H1 (cell line): ENCODE measurements around the gene TPM2. TPM values are rescaled to one million over a fixed set of nuclear protein-coding genes. Genes with fewer than 3 reads are reported as not detected.

Experiments used
- CTCF ChIA-PET: fragments of 300-600 bp; sonication (Branson Sonifier 250); formaldehyde crosslinking; loops from one replicate; lab custom pipeline; 2021; ENCODE audit not compliant: partially characterized antibody; lab: Charles Lee
- POLR2A ChIA-PET: fragments of 300-600 bp; sonication (Branson Sonifier 250); formaldehyde crosslinking; loops from one replicate; lab custom pipeline; 2021; ENCODE audit warnings: inconsistent platforms; ENCODE audit not compliant: partially characterized antibody; lab: Charles Lee
- DNase-seq, 2 experiments: peaks; one replicate each; pipeline versions ENCODE4 v3.0.0 to v3.0.0-alpha.2; 2010 to 2022; ENCODE audit warnings: low spot score in 2 of 2, low read depth in 1 of 2, mixed read lengths in 1 of 2
- FAIRE-seq: peaks from 2 replicates; lab custom pipeline; 2011; peaks lifted over from hg19 to GRCh38; lab: Jason Lieb, UNC
- H2AFZ ChIP-seq: 2 replicates; pipeline ENCODE4 v1.8.1; 2012; ENCODE audit warnings: low read length, inconsistent platforms
- H2AK5ac ChIP-seq: 2 replicates; pipeline ENCODE4 v1.6.1; 2013; ENCODE audit warnings: low read depth, low read length
- H2BK120ac ChIP-seq: replicated peaks from 2 replicates; pipeline ENCODE3; 2013; ENCODE audit warnings: low read depth, low read length, inconsistent platforms
- H2BK12ac ChIP-seq: 2 replicates; pipeline ENCODE4 v1.6.1; 2013; ENCODE audit warnings: low read depth, low read length
- H2BK15ac ChIP-seq: 2 replicates; pipeline ENCODE4 v1.6.1; 2013; ENCODE audit warnings: low read length
- H2BK20ac ChIP-seq: 2 replicates; pipeline ENCODE4 v1.6.1; 2013; ENCODE audit warnings: low read length
- H2BK5ac ChIP-seq: 2 replicates; pipeline ENCODE4 v1.6.1; 2013; ENCODE audit warnings: low read depth, low read length
- H3K14ac ChIP-seq: 2 replicates; pipeline ENCODE4 v1.6.1; 2013; ENCODE audit warnings: inconsistent platforms; ENCODE audit not compliant: insufficient read length
- H3K18ac ChIP-seq: 2 replicates; pipeline ENCODE4 v1.6.1; 2013; ENCODE audit warnings: low read length; ENCODE audit errors: extremely low read depth
- H3K23ac ChIP-seq: 2 replicates; pipeline ENCODE4 v1.6.1; 2013; ENCODE audit warnings: inconsistent platforms; ENCODE audit not compliant: insufficient read length
- H3K23me2 ChIP-seq: 2 replicates; pipeline ENCODE4 v1.6.1; 2013; ENCODE audit warnings: low read depth, low read length
- H3K27ac ChIP-seq: 2 replicates; pipeline ENCODE4 v1.6.1; 2011; ENCODE audit warnings: low read depth, low read length, inconsistent platforms
- H3K27me3 ChIP-seq, 4 experiments: replicated peaks in 1 of 4; 1 replicate in 1 of 4; 2 replicates in 3 of 4; pipeline versions ENCODE4 v1.6.1 to v1.8.1; 2011 to 2013; ENCODE audit warnings: low read length in 3 of 4, mild to moderate bottlenecking in 3 of 4, inconsistent platforms in 2 of 4, mixed read lengths in 2 of 4, moderate library complexity in 1 of 4; ENCODE audit not compliant: control insufficient read depth in 3 of 4, insufficient read depth in 3 of 4; ENCODE audit errors: extremely low read depth in 1 of 4
- H3K36me3 ChIP-seq, 4 experiments: 2 replicates each; pipeline versions ENCODE4 v1.6.1 to v1.8.1; 2011 to 2013; ENCODE audit warnings: mild to moderate bottlenecking in 4 of 4, low read length in 3 of 4, moderate library complexity in 2 of 4, control low read depth in 1 of 4, inconsistent platforms in 1 of 4; ENCODE audit not compliant: insufficient read depth in 4 of 4, control insufficient read depth in 2 of 4
- H3K4ac ChIP-seq: replicated peaks from 2 replicates; pipeline ENCODE3; 2013; ENCODE audit warnings: low read length, low read depth, mixed read lengths, inconsistent platforms; ENCODE audit not compliant: insufficient read length
- H3K4me1 ChIP-seq, 4 experiments: replicated peaks in 1 of 4; 1 replicate in 1 of 4; 2 replicates in 3 of 4; pipeline versions ENCODE4 v1.6.1 to v1.8.1; 2011 to 2013; ENCODE audit warnings: low read length in 3 of 4, inconsistent platforms in 2 of 4, mixed read lengths in 1 of 4; ENCODE audit not compliant: insufficient read depth in 4 of 4, control insufficient read depth in 3 of 4
- H3K4me2 ChIP-seq, 2 experiments: 2 replicates each; pipeline versions ENCODE4 v1.6.1 to v1.8.1; 2011 to 2013; ENCODE audit warnings: low read depth in 2 of 2, low read length in 2 of 2, control low read depth in 1 of 2, inconsistent platforms in 1 of 2, mild to moderate bottlenecking in 1 of 2; ENCODE audit not compliant: insufficient read depth in 1 of 2
- H3K4me3 ChIP-seq, 4 experiments: fragments of 200-600, 300-600 bp in 1 of 4; sonication (generic), shearing (Covaris generic), sonication (Bioruptor Twin) in 1 of 4; 2 replicates each; pipeline versions ENCODE4 v1.5.1 to v1.8.1; 2011 to 2016; ENCODE audit warnings: low read length in 4 of 4, low read depth in 3 of 4, control low read depth in 2 of 4, inconsistent platforms in 2 of 4, mild to moderate bottlenecking in 2 of 4, mixed read lengths in 1 of 4, moderate library complexity in 1 of 4; ENCODE audit not compliant: insufficient read depth in 2 of 4; ENCODE audit errors: extremely low read depth in 1 of 4
- H3K56ac ChIP-seq: replicated peaks from 2 replicates; pipeline ENCODE3; 2013; ENCODE audit warnings: low read depth, mild to moderate bottlenecking, mixed read lengths, low read length, inconsistent platforms; ENCODE audit not compliant: insufficient read length
- H3K79me1 ChIP-seq: 2 replicates; pipeline ENCODE4 v1.6.1; 2013; ENCODE audit warnings: low read depth, low read length, control low read depth
- H3K79me2 ChIP-seq, 2 experiments: 2 replicates each; pipeline versions ENCODE4 v1.6.1 to v1.8.1; 2012 to 2013; ENCODE audit warnings: low read length in 2 of 2, mild to moderate bottlenecking in 2 of 2, inconsistent platforms in 1 of 2; ENCODE audit not compliant: insufficient read depth in 2 of 2, control insufficient read depth in 1 of 2
- H3K9ac ChIP-seq, 4 experiments: replicated peaks in 1 of 4; 1 replicate in 1 of 4; 2 replicates in 3 of 4; pipeline versions ENCODE4 v1.6.1 to v1.8.1; 2011 to 2013; ENCODE audit warnings: low read depth in 3 of 4, low read length in 3 of 4, control low read depth in 2 of 4, mild to moderate bottlenecking in 2 of 4, moderate library complexity in 2 of 4, inconsistent platforms in 1 of 4; ENCODE audit errors: extremely low read depth in 1 of 4
- H3K9me3 ChIP-seq, 2 experiments: 2 replicates each; pipeline versions ENCODE4 v1.6.1 to v1.8.1; 2012 to 2013; ENCODE audit warnings: mild to moderate bottlenecking in 2 of 2, moderate library complexity in 2 of 2, control low read depth in 1 of 2, inconsistent platforms in 1 of 2, low read depth in 1 of 2, low read length in 1 of 2, mixed read lengths in 1 of 2; ENCODE audit not compliant: insufficient read depth in 2 of 2
- H4K20me1 ChIP-seq, 2 experiments: replicated peaks in 1 of 2; 2 replicates each; pipeline versions ENCODE3 to v1.8.1; 2011 to 2013; ENCODE audit warnings: inconsistent platforms in 2 of 2, low read length in 2 of 2, mild to moderate bottlenecking in 1 of 2; ENCODE audit not compliant: insufficient read depth in 2 of 2, control insufficient read depth in 1 of 2
- H4K5ac ChIP-seq: 2 replicates; pipeline ENCODE4 v1.6.1; 2013; ENCODE audit warnings: low read length, low read depth, mixed read lengths, inconsistent platforms; ENCODE audit not compliant: insufficient read length
- H4K8ac ChIP-seq: 2 replicates; pipeline ENCODE4 v1.8.0; 2013; ENCODE audit warnings: mild to moderate bottlenecking, moderate library complexity, low read length, inconsistent platforms; ENCODE audit not compliant: insufficient read depth; ENCODE audit errors: extremely low read depth
- H4K91ac ChIP-seq: replicated peaks from 2 replicates; pipeline ENCODE3; 2013; ENCODE audit warnings: low read length, mixed read lengths, inconsistent platforms; ENCODE audit not compliant: insufficient read length
- CTCF ChIP-seq, 3 experiments: IDR thresholded peaks; 1 replicate in 2 of 3; 2 replicates in 1 of 3; pipeline versions ENCODE4 v1.5.1 to v1.6.1; 2011; ENCODE audit warnings: low read length in 3 of 3, mild to moderate bottlenecking in 3 of 3, inconsistent platforms in 2 of 3, low read depth in 1 of 3, moderate library complexity in 1 of 3; ENCODE audit not compliant: insufficient read depth in 1 of 3; ENCODE audit errors: control extremely low read depth in 1 of 3
- POLR2AphosphoS5 ChIP-seq: IDR thresholded peaks from 2 replicates; pipeline ENCODE4 v1.6.1; 2011; ENCODE audit warnings: low read depth, low read length
- RAD21 ChIP-seq, 2 experiments: IDR thresholded peaks in 1 of 2; conservative IDR thresholded peaks in 1 of 2; 2 replicates each; pipeline ENCODE4 v1.6.1; 2011; ENCODE audit warnings: low read depth in 2 of 2, low read length in 2 of 2, improper control_type of control experiment in 1 of 2, inconsistent platforms in 1 of 2, mild to moderate bottlenecking in 1 of 2, moderate library complexity in 1 of 2
- WGBS, 2 experiments: shearing (Covaris generic) in 1 of 2; methylation state at CpG; one replicate each; pipeline versions ENCODE4 v1.1.6 to v1.1.7; 2013 to 2015; ENCODE audit warnings: low lambda C conversion rate in 2 of 2, mixed read lengths in 2 of 2, inconsistent platforms in 1 of 2, low coverage in 1 of 2, missing lambda C conversion rate in 1 of 2; ENCODE audit not compliant: insufficient replicate concordance in 2 of 2, insufficient coverage in 1 of 2, insufficient read length in 1 of 2; ENCODE audit errors: extremely low coverage in 1 of 2, missing lambda C conversion rate in 1 of 2; 5-methylcytosine and 5-hydroxymethylcytosine counted together
- polyA plus RNA-seq, 7 experiments: library from polyadenylated mRNA; depleted of rRNA in 3 of 7; stranded (reverse) in 5 of 7; unstranded in 2 of 7; fragments of >200 nt in 5 of 7; fragments of 200-250 nt in 2 of 7; gene quantifications; 1 replicate in 5 of 7; 2 replicates in 1 of 7; 4 replicates in 1 of 7; pipeline versions ENCODE4 v1.2.1 to v1.2.3, GENCODE V29; 2011 to 2013; ENCODE audit warnings: missing spikeins in 2 of 7, mixed read lengths in 2 of 7
- total RNA-seq: library from RNA; stranded (reverse); fragmentation: NEBNext Ultra II Directional; extraction: Animal tissue kit (Norgen Biotek cat#: 25700); gene quantifications from 2 replicates; pipeline ENCODE4 v1.2.1, GENCODE V29; 2021

The TPM2 gene
- total and polyA plus RNA-seq, 2 of the 8 experiments (the other 6 are each of a cell fraction or from before 2014, with no cell fraction given): 62.5 to 181 TPM

- CTCF ChIA-PET: interaction anchor here (0.5 to 13.8 kb wide), 15 partner anchors 9 to 208 kb away, joined by 3 to 199 read pairs (median 5); partner anchors contain the start of genes ARHGEF39, CCDC107, CREB3 and RMRP
These were observed 23.2 kb upstream of the TPM2 start for GRCh38 chr9:35712762-35713400.

More at GRCh38 chr9:35712762-35713400, 23.2 kb upstream of the TPM2 start:
- no peak overlapping the region for H3K4me3 ChIP-seq
- no peak overlapping the region for H3K27ac ChIP-seq
- H4K8ac ChIP-seq: no peak overlapping the region
- no peaks in the 10 kb centered on the region for H3K4me1 ChIP-seq
- H2BK15ac ChIP-seq: no peak overlapping the region
- no peaks in the 10 kb centered on the region for H3K79me2 ChIP-seq
- peaks cover 31 to 84% (median 60%) of the 10 kb centered on the region in 4 experiments; a peak in 7 of 8 replicates for H3K36me3 ChIP-seq
- no peak for DNase-seq
- no peak overlapping the region for H3K14ac ChIP-seq
- peaks cover 0 to 5% of the 10 kb centered on the region in 2 experiments for H4K20me1 ChIP-seq
- no peak overlapping the region for H2BK5ac ChIP-seq
- no peak overlapping the region for H3K23ac ChIP-seq
- H2BK12ac ChIP-seq: no peak overlapping the region
- H3K79me1 ChIP-seq: peaks cover 3% of the 10 kb centered on the region; the same call in 1 of the 2 replicates
- H2AFZ ChIP-seq: no peak overlapping the region
- no peak overlapping the region for H2BK120ac ChIP-seq
- H3K23me2 ChIP-seq: no peaks in the 10 kb centered on the region
- H2AK5ac ChIP-seq: no peak overlapping the region
- FAIRE-seq: no peak
- 86% methylated on average over 11 of the region's 11 CpGs; no CpG with 5 or more reads in 1 of the 2 experiments for WGBS, 2 experiments
- no peak overlapping the region for H3K9ac ChIP-seq
- no peaks in the 10 kb centered on the region for H3K9me3 ChIP-seq
- POLR2A ChIA-PET: interaction anchor here (0.7 to 10.5 kb wide), 8 partner anchors 8 to 43 kb away, joined by 3 to 51 read pairs (median 3); no protein-coding TSS in a partner anchor
- H3K56ac ChIP-seq: no peak overlapping the region
- no peak overlapping the region for H3K4ac ChIP-seq
- no peak overlapping the region for H4K5ac ChIP-seq
- H3K4me2 ChIP-seq: no peak overlapping the region
- TF ChIP-seq CTCF (IDR thresholded peaks at IDR 0.05; ENCODE audit: control extremely low read depth in 1 of 3, insufficient read depth in 1 of 3, low read depth in 1 of 3, low read length in 3 of 3) (peak in 2 of 3 experiments; percentile 39 to 45; a peak in 3 of 4 replicates), RAD21 (IDR thresholded peaks at IDR 0.05 in 1 of 2, conservative IDR thresholded peaks at IDR 0.05 in 1 of 2; ENCODE audit: low read depth in 2 of 2, low read length in 2 of 2) (peak; percentile 21 to 22; a peak in 2 of 4 replicates), POLR2AphosphoS5 (no peak)
- no peak overlapping the region for H3K18ac ChIP-seq
- no peak overlapping the region for H2BK20ac ChIP-seq
- H4K91ac ChIP-seq: no peak overlapping the region
- no peaks in the 10 kb centered on the region for H3K27me3 ChIP-seq
